ENCODE results near the gene LRP5. TPM values are rescaled to one million over a fixed set of nuclear protein-coding genes. Genes with fewer than 3 reads are reported as not detected.

Gene LRP5
- polyA plus RNA-seq, 5 donors = 44.5 to 82.3 (median 60.7) TPM

GRCh38 chr11:68303982-68304780 lies 8.2 kb upstream of the LRP5 start:
- no peak for DNase-seq

GRCh38 chr11:68306636-68307035 lies 5.8 kb upstream of the LRP5 start:
- DNase-seq = no peak

GRCh38 chr11:68308068-68308467 lies 4.3 kb upstream of the LRP5 start:
- no peak for DNase-seq

GRCh38 chr11:68309621-68310185 lies 2.7 kb upstream of the LRP5 start:
- no peak for DNase-seq

GRCh38 chr11:68311160-68312116 lies 953 bp upstream of the LRP5 start:
- DNase-seq = no peak

- DNase-seq = no peak
These were observed 586 bp downstream of the LRP5 start for GRCh38 chr11:68312780-68313573.

GRCh38 chr11:68313574-68314202 lies 1.3 kb downstream of the LRP5 start:
- no peak for DNase-seq

- no peak for DNase-seq
These were observed 2.1 kb downstream of the LRP5 start for GRCh38 chr11:68314203-68315170.

- no peak for DNase-seq
These were observed 3.0 kb downstream of the LRP5 start for GRCh38 chr11:68315171-68315920.

- no peak for DNase-seq
These were observed 4.9 kb downstream of the LRP5 start for GRCh38 chr11:68317147-68317785.

GRCh38 chr11:68321293-68322051 lies 9.1 kb downstream of the LRP5 start:
- no peak for DNase-seq

- no peak for DNase-seq
These were observed 9.7 kb downstream of the LRP5 start for GRCh38 chr11:68322052-68322430.

- DNase-seq = no peak
These were observed 11.8 kb downstream of the LRP5 start for GRCh38 chr11:68324241-68324640.

GRCh38 chr11:68324695-68325094 lies 12.3 kb downstream of the LRP5 start:
- no peak for DNase-seq

- no peak for DNase-seq
These were observed 13.0 kb downstream of the LRP5 start for GRCh38 chr11:68325183-68325906.

- DNase-seq = no peak
These were observed 13.5 kb downstream of the LRP5 start for GRCh38 chr11:68325907-68326220.
